IPS DF 6.9 (cell line): ENCODE results near the gene RAI14.
A peak's percentile ranks its signal among the peaks of the same experiment; 100 is the strongest.

Source experiments
- DNase-seq: peaks from one replicate; pipeline ENCODE4 v3.0.0-alpha.2; 2013; ENCODE audit warnings: low read depth, low spot score
- H3K27ac ChIP-seq: one replicate; pipeline ENCODE4 v1.5.1; 2013; ENCODE audit warnings: low read length, control low read depth
- H3K27me3 ChIP-seq: 2 replicates; pipeline ENCODE4 v1.6.1; 2013; ENCODE audit warnings: mild to moderate bottlenecking, low read length; ENCODE audit not compliant: control insufficient read depth, insufficient read depth
- H3K36me3 ChIP-seq: 2 replicates; pipeline ENCODE4 v1.6.1; 2013; ENCODE audit warnings: low read length; ENCODE audit not compliant: control insufficient read depth, insufficient read depth
- H3K4me1 ChIP-seq: 2 replicates; pipeline ENCODE4 v1.6.1; 2013; ENCODE audit warnings: low read length; ENCODE audit not compliant: control insufficient read depth, insufficient read depth
- H3K4me3 ChIP-seq: 2 replicates; pipeline ENCODE4 v1.5.1; 2013; ENCODE audit warnings: mild to moderate bottlenecking, low read length
- H3K9me3 ChIP-seq: 2 replicates; pipeline ENCODE4 v1.6.1; 2013; ENCODE audit warnings: low read length, inconsistent platforms; ENCODE audit not compliant: control insufficient read depth, insufficient read depth
- WGBS: extraction: QIAGEN DNeasy Blood & Tissue Kit; methylation state at CpG from one replicate; pipeline ENCODE4 v1.1.7; 2013; ENCODE audit warnings: mixed read lengths, missing lambda C conversion rate; ENCODE audit not compliant: insufficient read length, insufficient coverage; 5-methylcytosine and 5-hydroxymethylcytosine counted together

RAI14 gene

DNA sequence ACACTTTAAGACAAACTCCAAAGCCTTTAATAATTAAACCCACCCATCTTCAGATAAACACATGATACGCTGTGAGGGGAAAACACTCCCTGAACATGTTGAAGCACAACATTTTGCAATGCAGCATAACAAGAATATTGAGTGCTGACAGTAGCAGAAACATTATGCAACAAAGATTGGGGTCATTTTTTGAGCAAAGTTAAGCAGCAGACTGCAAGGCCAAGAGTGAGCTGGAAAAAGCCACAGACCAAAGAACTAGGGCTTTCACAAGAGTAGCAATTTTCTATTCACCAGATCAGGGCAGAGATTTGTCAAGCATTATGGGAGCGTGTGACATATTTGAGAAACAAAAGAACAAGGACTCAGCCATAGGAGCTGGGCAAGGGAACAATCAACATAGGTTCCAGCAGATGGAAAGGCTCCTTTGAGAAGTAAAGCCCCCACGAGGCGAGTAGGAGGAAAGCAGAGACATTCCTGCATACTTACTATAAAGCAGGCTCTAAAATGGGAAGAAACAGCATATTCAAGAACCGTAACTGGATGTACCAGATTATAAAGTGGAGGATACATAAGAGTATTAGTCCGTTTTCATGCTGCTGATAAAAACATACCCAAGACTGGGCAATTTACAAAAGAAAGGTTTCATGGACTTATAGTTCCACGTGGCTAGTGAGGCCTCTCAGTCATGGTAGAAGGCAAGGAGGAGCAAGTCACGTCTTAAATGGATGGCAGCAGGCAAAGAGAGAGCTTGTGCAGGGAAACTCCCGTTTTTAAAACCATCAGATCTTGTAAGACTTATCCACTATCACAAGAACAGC is 178.1 kb downstream of the RAI14 start:
- Histone ChIP-seq H3K4me1 (peaks cover 3% of the 10 kb centered on the region; the same call in 1 of the 2 replicates), H3K27ac (no peak overlapping the region), H3K36me3 (peaks cover 8% of the 10 kb centered on the region), H3K27me3 (no peaks in the 10 kb centered on the region), H3K9me3 (no peaks in the 10 kb centered on the region), H3K4me3 (no peak overlapping the region)
- DNase-seq: no peak
- no CpG with 5 or more reads among the region's 9 CpGs for WGBS

GRCh38 chr5:34834794-34835089 is 178.6 kb downstream of the RAI14 start:
- H3K4me1 ChIP-seq: peaks cover 3% of the 10 kb centered on the region; the same call in 1 of the 2 replicates
- no peak overlapping the region for H3K4me3 ChIP-seq
- H3K27me3 ChIP-seq: no peaks in the 10 kb centered on the region
- no peak overlapping the region for H3K27ac ChIP-seq
- no CpG with 5 or more reads among the region's 1 CpG for WGBS
- H3K36me3 ChIP-seq: peaks cover 6% of the 10 kb centered on the region
- no peaks in the 10 kb centered on the region for H3K9me3 ChIP-seq
- no peak for DNase-seq

DNA sequence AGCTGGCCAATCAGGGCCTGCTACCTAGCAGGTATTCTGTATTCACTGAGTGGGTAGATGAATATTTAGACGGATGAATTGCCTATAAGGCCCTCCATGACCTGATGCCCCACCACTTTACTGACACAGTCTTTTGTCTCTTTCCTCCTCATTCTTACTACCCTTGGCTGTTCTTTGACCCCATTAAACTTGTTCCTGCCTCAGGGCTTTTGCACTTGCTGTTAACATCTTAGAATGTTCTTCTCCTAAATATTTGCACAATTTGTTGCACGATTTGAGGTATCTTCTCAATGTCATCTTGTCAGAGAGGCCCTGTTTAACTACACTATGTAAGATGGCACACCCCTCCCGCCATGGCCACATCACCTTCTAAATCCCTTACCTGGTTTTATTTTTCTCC is 179.5 kb downstream of the RAI14 start:
- H3K4me1 ChIP-seq: peaks cover 3% of the 10 kb centered on the region; the same call in 1 of the 2 replicates
- peaks cover 1% of the 10 kb centered on the region for H3K36me3 ChIP-seq
- H3K27ac ChIP-seq: no peak overlapping the region
- DNase-seq: no peak
- no peaks in the 10 kb centered on the region for H3K27me3 ChIP-seq
- no peaks in the 10 kb centered on the region for H3K9me3 ChIP-seq
- H3K4me3 ChIP-seq: no peak overlapping the region
- no CpG with 5 or more reads among the region's 3 CpGs for WGBS

- WGBS: no CpG with 5 or more reads among the region's 73 CpGs
- peak; percentile 96 for DNase-seq
- H3K4me3 ChIP-seq: peak within 1 kb of the TSS; percentile 60; the same call in 1 of the 2 replicates
- H3K27ac ChIP-seq: no peak within 1 kb of the TSS
- no peaks in the 10 kb centered on the region for H3K36me3 ChIP-seq
- H3K27me3 ChIP-seq: no peaks in the 10 kb centered on the region
- no peaks in the 10 kb centered on the region; the same call in 1 of the 2 replicates for H3K4me1 ChIP-seq
- H3K9me3 ChIP-seq: no peaks in the 10 kb centered on the region
These were observed 182.9 kb downstream of the RAI14 start, which contains the start of gene TTC23L for GRCh38 chr5:34838785-34839714. Gene TTC23L (plus strand): TSS chr5:34839164. CDS start chr5:34840672, 1,508 bp downstream.

- H3K4me1 ChIP-seq: no peaks in the 10 kb centered on the region
- no peaks in the 10 kb centered on the region for H3K36me3 ChIP-seq
- H3K4me3 ChIP-seq: no peak overlapping the region
- no peak for DNase-seq
- no peaks in the 10 kb centered on the region for H3K27me3 ChIP-seq
- no peaks in the 10 kb centered on the region for H3K9me3 ChIP-seq
- WGBS: no CpG with 5 or more reads among the region's 2 CpGs
- H3K27ac ChIP-seq: no peak overlapping the region
These were observed 185.7 kb downstream of the RAI14 start for GRCh38 chr5:34841816-34842215.

DNA sequence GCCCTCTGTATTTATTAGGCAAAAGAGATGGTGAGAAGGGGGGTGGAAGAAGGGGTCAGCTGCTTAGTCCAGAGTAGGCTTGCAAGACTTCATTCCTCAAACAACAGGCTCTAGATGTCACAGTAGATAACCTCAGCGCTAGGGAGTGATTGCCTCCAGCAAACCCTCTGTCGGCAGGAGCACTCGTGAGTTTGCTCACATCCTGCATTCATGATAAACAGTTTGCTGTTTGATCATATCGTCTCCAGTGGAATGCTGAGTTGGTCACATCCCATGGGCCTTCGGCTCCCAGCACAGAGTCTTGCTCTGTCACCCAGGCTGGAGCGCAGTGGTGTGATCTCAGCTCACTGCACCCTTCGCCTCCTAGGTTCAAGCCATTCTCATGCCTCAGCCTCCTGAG is 186.4 kb downstream of the RAI14 start:
- no peak for DNase-seq
- no CpG with 5 or more reads among the region's 7 CpGs for WGBS

GRCh38 chr5:34843497-34843896 is 187.4 kb downstream of the RAI14 start:
- WGBS: no CpG with 5 or more reads among the region's 2 CpGs

More for the DNA sequence above, 186.4 kb downstream of the RAI14 start:
- Histone ChIP-seq H3K36me3 (no peaks in the 10 kb centered on the region), H3K4me3 (no peak overlapping the region), H3K27ac (no peak overlapping the region), H3K9me3 (no peaks in the 10 kb centered on the region), H3K4me1 (no peaks in the 10 kb centered on the region), H3K27me3 (no peaks in the 10 kb centered on the region)

GRCh38 chr5:34844106-34844505 is 188.0 kb downstream of the RAI14 start:
- Histone ChIP-seq H3K4me3 (no peak overlapping the region), H3K4me1 (no peaks in the 10 kb centered on the region), H3K27ac (no peak overlapping the region), H3K36me3 (no peaks in the 10 kb centered on the region), H3K27me3 (no peaks in the 10 kb centered on the region), H3K9me3 (no peaks in the 10 kb centered on the region)
- no CpG with 5 or more reads among the region's 3 CpGs for WGBS
- DNase-seq: no peak

More at GRCh38 chr5:34843497-34843896, 187.4 kb downstream of the RAI14 start:
- Histone ChIP-seq H3K36me3 (no peaks in the 10 kb centered on the region), H3K4me1 (no peaks in the 10 kb centered on the region), H3K27me3 (no peaks in the 10 kb centered on the region), H3K27ac (no peak overlapping the region), H3K9me3 (no peaks in the 10 kb centered on the region), H3K4me3 (no peak overlapping the region)
- DNase-seq: no peak

GRCh38 chr5:34844999-34845398 is 188.9 kb downstream of the RAI14 start:
- H3K27ac ChIP-seq: no peak overlapping the region
- no CpG with 5 or more reads among the region's 4 CpGs for WGBS
- no peaks in the 10 kb centered on the region for H3K36me3 ChIP-seq

DNA sequence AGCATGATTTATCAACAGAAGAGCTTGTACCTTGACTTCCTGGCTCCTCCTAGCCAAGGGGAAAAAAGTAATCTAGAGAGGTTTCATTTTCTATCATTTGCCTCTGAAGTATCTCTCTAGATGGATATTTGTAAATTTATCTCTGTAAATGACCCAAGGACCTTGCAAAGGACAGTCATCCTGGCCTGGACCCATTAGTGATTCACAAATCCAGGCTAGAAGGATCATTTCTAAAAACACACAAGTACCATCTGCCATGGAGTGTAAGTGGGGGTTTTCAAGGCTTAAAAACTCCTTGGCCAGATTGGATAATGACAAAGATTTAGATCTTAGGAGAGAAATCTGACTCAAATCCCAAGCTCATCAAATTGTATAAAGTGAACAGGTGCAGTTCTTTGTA is 190.9 kb downstream of the RAI14 start:
- Histone ChIP-seq H3K27ac (no peak overlapping the region), H3K4me1 (no peaks in the 10 kb centered on the region), H3K27me3 (no peaks in the 10 kb centered on the region), H3K36me3 (no peaks in the 10 kb centered on the region), H3K9me3 (no peaks in the 10 kb centered on the region), H3K4me3 (no peak overlapping the region)
- no peak for DNase-seq

More at GRCh38 chr5:34844999-34845398, 188.9 kb downstream of the RAI14 start:
- no peaks in the 10 kb centered on the region for H3K27me3 ChIP-seq
- H3K4me3 ChIP-seq: no peak overlapping the region
- H3K9me3 ChIP-seq: no peaks in the 10 kb centered on the region
- no peak for DNase-seq
- no peaks in the 10 kb centered on the region for H3K4me1 ChIP-seq
